Chondrocyte (in vitro differentiated cells): ENCODE results near the gene SATB2. TPM values are rescaled to one million over a fixed set of nuclear protein-coding genes. Genes with fewer than 3 reads are reported as not detected.

Experiments
- DNase-seq: peaks from one replicate; pipeline ENCODE4 v3.0.0; 2021; ENCODE audit warnings: mixed read lengths, low spot score
- H3K27ac Mint-ChIP-seq: one replicate; pipeline ENCODE4 v1.8.0; 2021; ENCODE audit warnings: mild to moderate bottlenecking, moderate library complexity, mixed read lengths; ENCODE audit not compliant: unreplicated experiment
- H3K27me3 Mint-ChIP-seq: 2 replicates; pipeline ENCODE4 v1.8.0; 2021; ENCODE audit warnings: low read depth, mixed read lengths
- H3K36me3 Mint-ChIP-seq: 2 replicates; pipeline ENCODE4 v1.8.0; 2021; ENCODE audit warnings: low read depth, mixed read lengths
- H3K4me1 Mint-ChIP-seq: 2 replicates; pipeline ENCODE4 v1.8.0; 2021; ENCODE audit warnings: low read depth, mild to moderate bottlenecking, mixed read lengths
- H3K4me3 Mint-ChIP-seq: one replicate; pipeline ENCODE4 v1.8.0; 2021; ENCODE audit warnings: mild to moderate bottlenecking, moderate library complexity, mixed read lengths; ENCODE audit not compliant: unreplicated experiment
- H3K9me3 Mint-ChIP-seq: 2 replicates; pipeline ENCODE4 v1.8.0; 2021; ENCODE audit warnings: low read depth, mixed read lengths
- CTCF ChIP-seq: fragments of 200-600 bp; sonication (generic); IDR thresholded peaks from 2 replicates; pipeline ENCODE4 v1.5.0; 2021; ENCODE audit warnings: antibody characterized with exemption, mild to moderate bottlenecking, moderate library complexity
- total RNA-seq: library from RNA; stranded (reverse); gene quantifications from 3 replicates; pipeline ENCODE4 v1.2.1, GENCODE V29; 2021

The SATB2 gene
- total RNA-seq, 1 donor from 2014 or later, result 11.6 TPM

GRCh38 chr2:199414001-199414400 is 43.7 kb downstream of the SATB2 start:
- Mint-ChIP-seq H3K4me3 (no peak overlapping the region), H3K27me3 (no peaks in the 10 kb centered on the region), H3K27ac (no peak overlapping the region), H3K36me3 (peaks cover 10% of the 10 kb centered on the region), H3K4me1 (peaks cover 10% of the 10 kb centered on the region), H3K9me3 (no peaks in the 10 kb centered on the region)
- TF ChIP-seq CTCF, result no peak
- DNase-seq, result no peak

DNA sequence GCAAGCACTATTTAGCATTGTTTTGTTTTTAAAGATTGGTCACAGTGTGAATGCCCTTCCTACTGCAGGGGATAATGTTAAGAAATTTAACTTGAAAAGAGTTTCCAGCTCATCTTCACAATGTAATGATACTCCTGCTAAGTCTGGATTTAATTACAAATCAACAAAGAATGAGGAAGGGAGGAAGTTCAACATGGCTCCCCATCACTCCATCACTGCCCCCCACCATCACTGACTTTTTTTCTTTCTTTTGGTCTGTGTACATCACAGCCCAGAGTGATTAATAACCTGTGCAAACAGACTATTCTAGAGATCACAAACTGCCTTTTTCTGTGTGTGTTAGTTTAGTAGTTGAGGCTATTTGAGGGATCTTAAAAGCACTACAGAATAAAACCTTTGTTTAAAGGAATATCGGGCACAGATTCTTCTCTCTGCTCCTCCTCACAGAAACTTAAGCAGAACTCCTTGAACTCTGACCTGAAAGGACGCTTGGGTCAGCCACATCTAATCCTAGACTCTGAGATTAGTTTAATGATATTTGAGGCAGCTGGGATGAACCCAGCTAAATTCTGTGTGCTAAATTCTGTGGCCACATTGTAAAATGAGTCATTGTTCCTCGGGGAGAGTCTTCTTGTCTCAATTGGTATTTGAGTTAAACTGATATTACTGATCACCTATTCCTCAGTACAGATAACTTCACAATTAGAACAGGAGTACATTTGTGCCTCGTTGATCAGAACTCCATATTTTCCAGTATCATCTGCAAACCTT is 47.8 kb downstream of the SATB2 start:
- peaks cover 6% of the 10 kb centered on the region for H3K36me3 Mint-ChIP-seq
- no peak for TF ChIP-seq CTCF
- H3K9me3 Mint-ChIP-seq, result no peaks in the 10 kb centered on the region
- H3K27me3 Mint-ChIP-seq, result no peaks in the 10 kb centered on the region
- H3K4me1 Mint-ChIP-seq, result peaks cover 14% of the 10 kb centered on the region
- H3K4me3 Mint-ChIP-seq, result no peak overlapping the region
- no peak overlapping the region for H3K27ac Mint-ChIP-seq
- no peak for DNase-seq

DNA sequence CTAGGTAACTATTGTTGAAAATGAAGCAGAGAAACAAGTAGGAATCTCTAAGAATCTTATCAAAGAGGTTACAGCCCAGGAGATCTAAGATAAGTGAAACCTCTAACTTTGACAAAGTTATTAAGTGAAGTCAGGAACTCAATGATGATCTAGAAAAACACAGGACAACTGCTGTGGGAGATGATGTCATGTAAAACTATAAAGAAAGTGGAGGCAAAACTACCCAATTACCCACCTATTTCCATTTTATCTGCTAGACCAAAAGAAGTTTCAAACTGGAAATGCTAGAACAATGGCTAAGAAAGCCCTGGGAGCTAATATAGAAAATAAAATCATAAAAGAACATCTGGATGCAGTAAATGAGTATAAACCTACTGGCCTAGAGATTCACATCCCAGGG is 50.3 kb downstream of the SATB2 start:
- Mint-ChIP-seq H3K36me3 (peaks cover under 1% of the 10 kb centered on the region), H3K27ac (no peak overlapping the region), H3K27me3 (no peaks in the 10 kb centered on the region), H3K4me3 (no peak overlapping the region), H3K4me1 (peaks cover 19% of the 10 kb centered on the region), H3K9me3 (no peaks in the 10 kb centered on the region)
- DNase-seq, result no peak
- TF ChIP-seq CTCF, result no peak

DNA sequence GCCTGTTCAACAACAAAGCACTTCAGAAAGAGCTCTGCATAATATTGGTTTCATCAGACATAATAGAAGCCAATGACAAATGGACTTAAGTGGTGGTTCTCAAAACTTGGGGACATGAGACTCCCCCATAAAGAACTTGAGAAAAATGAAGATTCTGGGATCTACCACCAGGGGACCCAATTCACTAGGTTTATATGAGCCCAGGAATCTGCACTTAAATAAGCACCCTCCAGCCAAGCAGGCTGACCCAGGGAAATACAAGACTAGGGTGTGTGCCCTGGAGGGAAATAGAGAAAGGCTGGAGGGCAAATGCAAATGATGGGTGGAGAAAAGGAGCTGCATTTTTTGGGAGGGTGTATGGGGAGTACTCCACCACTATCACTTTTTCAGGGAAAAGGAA is 52.5 kb downstream of the SATB2 start:
- DNase-seq, result no peak

DNA sequence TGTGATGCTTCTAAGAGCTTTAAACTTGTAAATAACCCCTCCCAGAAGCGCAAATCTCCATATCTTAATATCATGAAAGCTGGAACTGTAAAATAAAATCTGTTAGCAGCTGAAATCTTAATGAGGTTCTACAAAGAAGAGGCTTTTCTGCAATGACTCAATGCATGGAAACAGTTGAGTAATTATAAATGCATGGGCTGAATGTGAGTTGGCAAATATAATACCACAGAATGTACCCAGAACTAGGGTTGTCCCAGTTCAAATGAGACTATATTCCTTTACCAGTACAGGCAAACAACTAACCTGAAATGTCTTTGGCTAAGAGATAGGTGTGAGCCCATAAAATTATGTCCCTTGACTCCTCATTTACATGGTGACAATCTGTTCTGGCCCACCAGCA is 52.9 kb downstream of the SATB2 start:
- Mint-ChIP-seq H3K27ac (no peak overlapping the region), H3K4me1 (peaks cover 10% of the 10 kb centered on the region)
- no peak for TF ChIP-seq CTCF

More for the DNA sequence above, 52.5 kb downstream of the SATB2 start:
- no peaks in the 10 kb centered on the region for H3K27me3 Mint-ChIP-seq
- H3K4me1 Mint-ChIP-seq, result peaks cover 14% of the 10 kb centered on the region
- peak; percentile 53 for TF ChIP-seq CTCF
- H3K36me3 Mint-ChIP-seq, result peaks cover 4% of the 10 kb centered on the region
- no peaks in the 10 kb centered on the region for H3K9me3 Mint-ChIP-seq
- no peak overlapping the region for H3K4me3 Mint-ChIP-seq
- H3K27ac Mint-ChIP-seq, result no peak overlapping the region

More for the DNA sequence above, 52.9 kb downstream of the SATB2 start:
- Mint-ChIP-seq H3K9me3 (peaks cover 4% of the 10 kb centered on the region), H3K36me3 (peaks cover 4% of the 10 kb centered on the region), H3K4me3 (no peak overlapping the region), H3K27me3 (no peaks in the 10 kb centered on the region)
- DNase-seq, result no peak
